ENCODE measurements around the gene AFF2.

DNA sequence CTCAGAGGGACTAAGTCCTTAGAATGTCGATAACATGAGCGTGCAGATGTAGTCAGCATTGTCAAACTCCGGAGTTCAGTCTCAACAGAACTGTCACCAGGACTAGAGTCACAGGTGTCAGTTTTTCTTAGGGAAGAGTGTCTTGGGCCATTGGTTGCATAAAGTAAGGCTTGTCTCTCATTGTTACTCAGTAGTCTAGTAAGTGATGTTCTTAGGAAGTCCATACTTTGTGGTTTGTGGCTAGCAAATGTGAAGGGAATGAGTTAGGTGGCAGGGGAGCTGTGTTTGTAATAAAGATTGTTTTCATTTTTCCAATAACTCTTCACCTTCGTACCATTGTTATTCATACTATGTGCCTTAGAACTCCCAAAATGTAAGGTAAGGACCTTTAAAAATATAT lies 119.6 kb downstream of the AFF2 start:
- TF ChIP-seq NFRKB (IDR thresholded peaks at IDR 0.05) (no peak), SP1 (IDR thresholded peaks at IDR 0.05) (no peak), ELF4 (IDR thresholded peaks at IDR 0.05) (no peak), TARDBP (IDR thresholded peaks at IDR 0.05) (no peak), FOXM1 (IDR thresholded peaks at IDR 0.05; ENCODE audit: borderline replicate concordance) (no peak), ARNT (IDR thresholded peaks at IDR 0.05) (no peak), FOXK2 (IDR thresholded peaks at IDR 0.05) (no peak), HDGF (IDR thresholded peaks at IDR 0.05; ENCODE audit: borderline replicate concordance) (no peak), BHLHE40 (IDR thresholded peaks at IDR 0.05; ENCODE audit: borderline replicate concordance) (no peak)
- TF ChIP-seq, protein P1, sequence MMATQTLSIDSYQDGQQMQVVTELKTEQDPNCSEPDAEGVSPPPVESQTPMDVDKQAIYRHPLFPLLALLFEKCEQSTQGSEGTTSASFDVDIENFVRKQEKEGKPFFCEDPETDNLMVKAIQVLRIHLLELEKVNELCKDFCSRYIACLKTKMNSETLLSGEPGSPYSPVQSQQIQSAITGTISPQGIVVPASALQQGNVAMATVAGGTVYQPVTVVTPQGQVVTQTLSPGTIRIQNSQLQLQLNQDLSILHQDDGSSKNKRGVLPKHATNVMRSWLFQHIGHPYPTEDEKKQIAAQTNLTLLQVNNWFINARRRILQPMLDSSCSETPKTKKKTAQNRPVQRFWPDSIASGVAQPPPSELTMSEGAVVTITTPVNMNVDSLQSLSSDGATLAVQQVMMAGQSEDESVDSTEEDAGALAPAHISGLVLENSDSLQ (IDR thresholded peaks at IDR 0.05), result no peak
